HTERT RPE-1 (cell line): ENCODE results near the gene ZMYND15.

Experiments used
- in situ Hi-C: fragments of 300-500 bp; cut with MboI; formaldehyde crosslinking; loops from 4 replicates; pipeline ENCODE4 v1.14.3; 2020; ENCODE audit warnings: low sequenced_read_pairs

The ZMYND15 gene

DNA sequence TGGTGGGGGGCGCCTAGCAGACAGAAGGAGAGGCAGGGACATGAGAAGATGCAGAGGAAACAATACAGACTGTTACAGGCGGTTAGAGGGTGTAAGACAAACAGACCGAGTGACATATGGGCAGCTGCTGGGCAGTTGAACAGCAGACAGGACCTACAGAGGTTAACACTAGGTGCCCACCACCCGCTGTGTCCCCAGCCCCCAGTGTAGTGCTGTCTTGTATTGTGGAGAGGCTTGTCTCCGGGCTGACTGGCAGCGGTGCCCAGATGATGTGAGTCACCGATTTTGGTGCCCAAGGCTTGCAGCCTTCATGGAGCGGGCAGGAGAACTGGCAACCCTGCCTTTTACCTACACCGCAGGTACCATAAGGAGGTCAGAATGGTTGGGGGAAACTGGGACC is 2.5 kb downstream of the ZMYND15 start:
- in situ Hi-C loops, result no loop called here

DNA sequence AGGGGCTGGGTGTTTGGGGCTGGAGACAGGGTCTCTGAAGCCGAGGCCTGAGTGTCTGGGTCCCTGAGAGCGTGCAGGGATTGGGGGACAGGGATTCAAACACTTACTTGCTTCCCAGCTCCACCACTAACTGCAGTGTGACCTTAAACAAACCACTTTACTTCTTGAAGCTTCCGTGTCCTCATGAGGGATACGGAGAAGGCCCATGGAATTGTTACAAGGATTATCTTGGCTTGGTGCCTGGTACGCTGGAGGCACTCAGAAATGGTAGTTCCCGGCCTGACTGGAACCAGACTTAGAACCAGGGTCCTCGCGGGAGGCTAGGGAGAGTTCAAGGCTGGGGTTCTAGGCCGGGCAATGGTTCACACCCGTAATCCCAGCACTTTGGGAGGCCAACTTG is 3.0 kb downstream of the ZMYND15 start:
- in situ Hi-C loops, result no loop called here

- in situ Hi-C loops, result no loop called here
Measured at GRCh38 chr17:4743216-4743615, 3.6 kb downstream of the ZMYND15 start.

DNA sequence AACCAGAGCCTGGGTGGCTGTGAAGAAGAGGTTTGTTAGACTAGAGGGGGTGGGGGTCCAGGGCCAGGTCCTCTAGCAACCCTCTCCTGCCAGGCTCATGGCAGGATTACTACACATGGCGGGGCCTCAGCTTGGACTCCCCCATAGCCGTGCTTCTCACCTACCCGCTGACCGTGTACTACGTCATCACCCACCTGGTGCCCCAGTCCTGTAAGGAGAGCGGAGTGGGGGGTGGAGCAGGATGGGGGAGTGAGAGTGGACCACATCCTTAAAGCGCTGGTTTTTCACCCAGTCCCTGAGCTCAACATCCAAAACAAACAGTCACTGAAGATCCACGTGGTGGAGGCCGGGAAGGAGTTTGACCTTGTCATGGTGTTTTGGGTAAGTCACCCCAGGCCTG is 4.3 kb downstream of the ZMYND15 start:
- in situ Hi-C loops, result no loop called here

- in situ Hi-C loops, result no loop called here
Measured at GRCh38 chr17:4744999-4745969, 5.7 kb downstream of the ZMYND15 start.

DNA sequence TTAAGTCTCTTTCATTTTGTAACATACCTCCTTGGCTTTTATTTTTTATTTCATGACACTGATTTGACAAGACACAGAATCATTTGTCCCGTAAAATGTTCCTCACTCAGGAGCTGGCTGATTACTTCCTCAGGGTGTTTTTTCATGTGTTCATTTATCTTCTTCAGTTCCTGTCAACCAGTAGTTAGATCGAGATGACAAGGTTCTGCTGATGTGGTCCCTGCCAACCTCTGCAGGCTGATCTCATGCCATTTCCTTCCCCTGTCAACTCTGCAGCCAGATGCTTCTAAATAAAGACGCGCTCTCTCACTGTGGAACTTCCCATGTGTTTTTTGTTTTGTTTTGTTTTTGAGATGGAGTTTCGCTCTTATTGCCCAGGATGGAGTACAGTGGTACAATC is 8.2 kb downstream of the ZMYND15 start:
- in situ Hi-C loops, result no loop called here

DNA sequence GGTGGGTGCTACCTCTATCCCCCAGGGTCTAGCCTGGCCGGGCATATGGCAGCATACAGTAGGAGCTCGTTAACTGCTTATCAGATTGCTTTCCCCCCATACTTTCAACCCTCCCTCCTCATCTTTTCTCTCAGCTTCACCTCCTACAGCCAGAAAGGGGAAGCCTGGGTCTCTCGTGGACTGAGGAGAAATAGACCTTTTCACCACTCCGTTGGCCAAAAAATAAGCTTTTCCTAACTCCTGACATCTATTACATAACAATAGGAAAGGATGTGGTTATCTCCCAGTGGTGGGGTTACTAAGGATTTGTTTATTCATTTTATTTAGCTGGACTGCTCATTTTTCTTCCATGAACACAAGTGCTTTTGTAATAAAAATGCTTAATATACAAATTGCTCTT is 9.1 kb downstream of the ZMYND15 start:
- in situ Hi-C loops, result no loop called here

DNA sequence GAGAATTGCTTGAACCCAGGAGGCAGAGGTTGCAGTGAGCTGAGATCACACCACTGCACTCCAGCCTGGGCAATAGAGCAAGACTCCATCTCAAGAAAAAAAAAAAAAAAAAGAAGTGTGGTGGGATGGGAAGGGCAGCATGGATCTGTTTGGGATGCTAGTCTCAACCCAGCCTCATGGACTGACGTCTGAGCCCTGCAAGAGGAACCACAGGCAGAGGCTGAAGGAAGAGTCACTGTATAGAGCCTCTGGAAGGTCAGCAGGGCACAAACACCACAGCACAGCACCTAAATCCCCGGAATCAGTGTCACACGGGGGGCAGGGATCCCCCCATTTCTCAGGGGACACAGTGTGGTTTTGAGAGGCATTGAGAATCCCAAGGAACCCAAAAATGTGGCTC is 11.0 kb downstream of the ZMYND15 start:
- in situ Hi-C loops, result no loop called here

DNA sequence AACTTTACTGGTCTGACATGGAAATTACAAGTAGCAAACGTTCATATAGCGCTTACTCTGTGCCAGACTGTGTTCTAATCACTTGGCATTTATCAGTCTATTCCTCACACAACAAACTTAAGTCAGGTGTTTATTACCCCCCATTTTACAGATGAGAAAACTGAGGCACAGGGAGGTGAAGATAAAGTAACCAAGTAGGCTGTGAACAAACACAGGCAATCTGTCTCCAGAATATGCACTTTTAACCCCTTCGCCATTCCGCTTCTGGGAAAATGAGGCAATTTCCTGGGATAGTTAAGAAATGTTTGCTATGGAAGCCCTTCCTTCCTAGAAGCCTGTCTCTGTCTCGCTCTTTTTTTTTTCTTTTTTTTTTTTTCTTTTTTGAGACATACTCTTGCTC is 12.3 kb downstream of the ZMYND15 start:
- in situ Hi-C loops, result no loop called here

GRCh38 chr17:4753392-4753791 is 13.8 kb downstream of the ZMYND15 start:
- in situ Hi-C loops, result no loop called here

DNA sequence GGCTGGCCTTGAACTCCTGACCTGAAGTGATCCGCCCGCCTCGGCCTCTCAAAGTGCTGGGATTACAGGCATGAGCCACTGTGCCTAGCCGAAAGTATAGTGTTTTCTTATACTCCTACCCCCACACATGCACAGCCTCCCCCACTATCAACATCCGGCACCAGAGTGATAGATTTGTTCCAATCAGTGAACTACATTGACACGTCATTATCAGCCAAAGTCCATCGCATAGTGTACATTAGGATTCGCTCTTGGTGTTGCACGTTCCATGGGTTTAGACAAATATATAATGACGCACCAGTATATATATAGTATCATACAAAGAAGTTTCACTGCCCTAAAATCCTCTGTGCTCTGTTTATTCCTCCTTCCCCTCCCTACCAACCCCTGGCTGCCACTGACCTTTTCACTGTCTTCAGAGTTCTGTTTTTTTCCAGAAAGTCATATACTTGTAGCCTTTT is 20.2 kb downstream of the ZMYND15 start:
- in situ Hi-C loops, result no loop called here

- in situ Hi-C loops, result no loop called here
Measured at GRCh38 chr17:4764595-4764994, 25.0 kb downstream of the ZMYND15 start.

- in situ Hi-C loops, result no loop called here
Measured at GRCh38 chr17:4766201-4766600, 26.6 kb downstream of the ZMYND15 start.

DNA sequence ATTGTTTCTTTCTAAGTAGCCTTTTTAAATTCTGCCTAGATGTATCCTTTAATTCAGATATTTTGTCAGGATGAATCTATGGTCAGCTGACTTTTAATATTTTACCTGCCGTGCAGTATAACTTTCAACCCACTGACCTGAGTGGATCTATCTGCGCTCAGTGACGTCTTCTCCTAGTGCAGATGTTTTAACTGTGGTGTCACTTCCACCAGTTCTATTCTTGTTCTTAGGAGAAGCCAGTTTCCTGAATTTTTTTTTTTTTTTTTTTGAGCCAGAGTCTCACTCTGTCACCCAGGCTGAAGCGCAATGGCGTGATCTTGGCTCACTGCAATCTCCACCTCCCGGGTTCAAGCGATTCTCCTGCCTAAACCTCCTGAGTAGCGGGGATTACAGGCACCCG is 27.1 kb downstream of the ZMYND15 start:
- in situ Hi-C loops, result no loop called here

GRCh38 chr17:4768298-4768697 is 28.7 kb downstream of the ZMYND15 start:
- in situ Hi-C loops, result no loop called here

DNA sequence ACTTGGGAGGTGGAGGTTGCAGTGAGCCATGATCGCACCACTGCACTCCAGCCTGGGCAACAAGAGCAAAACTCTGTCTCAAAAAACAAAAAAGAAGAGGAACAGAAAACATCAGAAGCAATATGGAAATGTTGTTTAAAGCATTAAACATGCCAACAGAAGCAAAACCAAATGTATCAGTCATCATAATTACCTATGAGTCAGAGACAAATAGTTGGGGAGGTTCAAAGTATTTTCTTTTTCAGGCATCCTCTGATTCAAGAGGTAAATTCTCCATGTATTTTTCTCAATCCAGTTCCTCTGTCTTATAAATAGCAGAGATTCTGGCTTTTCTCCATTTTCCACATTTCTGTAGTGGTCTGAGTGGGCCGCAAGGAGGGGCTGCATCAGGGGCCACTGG is 30.0 kb downstream of the ZMYND15 start:
- in situ Hi-C loops, result no loop called here

DNA sequence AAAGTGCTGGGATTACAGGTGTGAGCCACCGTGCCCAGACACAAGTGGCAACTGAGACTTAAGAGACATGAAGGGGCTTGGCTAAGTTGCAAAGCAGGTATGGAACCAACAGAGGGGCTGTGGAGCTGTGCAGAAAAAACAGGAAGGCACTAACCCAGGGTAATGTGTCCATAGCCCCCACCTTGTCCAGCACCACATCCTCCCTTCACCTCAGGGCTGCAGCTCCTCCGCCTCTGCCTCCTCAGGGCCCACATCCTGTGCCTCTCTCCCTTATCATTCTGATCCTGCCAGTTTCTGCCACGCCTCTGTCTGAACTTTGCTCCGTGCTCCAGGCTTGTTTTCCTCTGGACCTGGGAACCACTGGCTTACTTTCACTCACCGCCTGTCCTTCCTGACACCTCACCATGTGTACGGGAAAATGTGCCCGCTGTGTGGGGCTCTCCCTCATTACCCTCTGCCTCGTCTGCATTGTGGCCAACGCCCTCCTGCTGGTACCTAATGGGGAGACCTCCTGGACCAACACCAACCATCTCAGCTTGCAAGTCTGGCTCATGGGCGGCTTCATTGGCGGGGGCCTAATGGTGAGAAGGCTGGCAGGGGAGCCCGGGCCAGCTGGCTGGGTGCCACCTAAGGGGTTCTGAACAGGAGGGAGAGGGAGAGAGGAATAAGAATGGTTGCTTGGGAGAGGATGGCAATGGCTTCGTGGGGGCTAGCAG is 32.0 kb downstream of the ZMYND15 start, which contains the start of gene TM4SF5:
TSS of gene TM4SF5 (plus strand) at position 368 of the 716 bp plus-strand sequence. CDS start at position 405, 37 bp downstream.
- in situ Hi-C loops, result no loop called here

GRCh38 chr17:4772235-4772613 is 32.6 kb downstream of the ZMYND15 start:
- in situ Hi-C loops, result no loop called here

- in situ Hi-C loops, result no loop called here
Measured at GRCh38 chr17:4777969-4778760, 38.5 kb downstream of the ZMYND15 start.

DNA sequence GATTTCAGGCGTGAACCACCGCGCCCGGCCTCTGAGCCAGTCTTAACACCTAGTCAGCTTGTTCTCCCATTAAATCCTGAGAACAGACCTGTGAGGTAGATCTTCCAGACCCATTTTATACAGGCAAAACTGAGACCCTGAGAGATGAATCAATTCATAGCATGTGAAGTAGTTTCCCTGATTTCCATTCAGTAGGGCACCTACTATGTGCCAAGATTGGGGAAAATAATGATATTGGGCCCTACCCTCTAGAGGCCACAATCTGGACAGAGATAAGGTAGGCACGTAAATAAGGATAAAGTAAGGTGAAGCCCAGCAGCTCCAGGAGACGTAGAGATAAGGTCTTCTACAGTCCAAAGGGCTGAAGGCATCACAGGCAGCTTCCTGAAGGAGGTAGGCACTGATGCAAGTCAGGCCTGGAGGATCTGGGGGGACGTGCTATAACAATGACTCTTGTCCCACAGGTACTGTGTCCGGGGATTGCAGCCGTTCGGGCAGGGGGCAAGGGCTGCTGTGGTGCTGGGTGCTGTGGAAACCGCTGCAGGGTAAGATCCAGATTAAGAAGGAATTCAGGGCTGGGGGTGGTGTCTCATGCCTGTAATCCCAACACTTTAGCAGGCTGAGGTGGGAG is 40.8 kb downstream of the ZMYND15 start:
- in situ Hi-C loops, result no loop called here

- in situ Hi-C loops, result no loop called here
Measured at GRCh38 chr17:4782652-4783051, 43.0 kb downstream of the ZMYND15 start.
